Stomach (tissue), 9 donors: ENCODE data around the gene S100A5. TPM values are rescaled to one million over a fixed set of nuclear protein-coding genes. Genes with fewer than 3 reads are reported as not detected.

ENCODE experiments used
- DNase-seq, 2 donors: peaks; one replicate each; pipeline versions ENCODE4 v3.0.0 to v3.0.0-alpha.2; 2013 to 2019
- H3K27ac ChIP-seq, 5 donors: fragments of 200-600 bp in 4 of 5; sonication (generic) in 4 of 5; one replicate each; pipeline ENCODE4 v1.5.1; 2013 to 2019; ENCODE audit warnings: mild to moderate bottlenecking in 1 of 5, moderate library complexity in 1 of 5
- H3K27me3 ChIP-seq, 3 donors: fragments of 200-600 bp; sonication (generic); one replicate each; pipeline ENCODE4 v1.5.1; 2017 to 2019; ENCODE audit warnings: mixed run types in 1 of 3
- H3K36me3 ChIP-seq, 4 donors: fragments of 200-600 bp; sonication (generic); 1 replicate in 3 of 4; 2 replicates in 1 of 4; pipeline ENCODE4 v1.5.1; 2016 to 2019
- H3K4me1 ChIP-seq, 4 donors: fragments of 200-600 bp; sonication (generic); one replicate each; pipeline ENCODE4 v1.5.1; 2016 to 2019
- H3K4me3 ChIP-seq, 4 donors: fragments of 200-600 bp; sonication (generic) in 3 of 4; one replicate each; pipeline ENCODE4 v1.5.1; 2016 to 2019; ENCODE audit warnings: mild to moderate bottlenecking in 1 of 4
- H3K9me3 ChIP-seq, 4 donors: fragments of 200-600 bp; sonication (generic); one replicate each; pipeline ENCODE4 v1.5.1; 2016 to 2019
- EP300 ChIP-seq: sonication (generic); formaldehyde crosslinking; IDR thresholded peaks from one replicate; pipeline ENCODE4 v1.6.1; 2017; ENCODE audit warnings: antibody characterized with exemption
- POLR2A ChIP-seq, 4 donors: fragments of 450-650 bp; IDR thresholded peaks; one replicate each; pipeline ENCODE4 v1.6.1; 2016; ENCODE audit warnings: antibody characterized with exemption in 4 of 4, control low read depth in 2 of 4, mild to moderate bottlenecking in 1 of 4, moderate library complexity in 1 of 4
- POLR2AphosphoS5 ChIP-seq, 3 donors: sonication (generic); formaldehyde crosslinking; IDR thresholded peaks; one replicate each; pipeline ENCODE4 v1.6.1; 2016; ENCODE audit warnings: antibody characterized with exemption in 3 of 3
- WGBS, 5 donors: extraction: QIAGEN DNeasy Blood & Tissue Kit in 3 of 5; methylation state at CpG; one replicate each; pipeline versions ENCODE4 v1.1.5 to v1.1.7; 2013 to 2018; 5-methylcytosine and 5-hydroxymethylcytosine counted together
- intact Hi-C: fragments of 100-400 bp; cut with DNase I; formaldehyde crosslinking; loops from one replicate; pipeline ENCODE4 v1.15.1; 2023; ENCODE audit warnings: low total_unique reads
- polyA plus RNA-seq, 3 donors: library from polyadenylated mRNA; stranded (reverse); fragments of 200-250 nt; gene quantifications; one replicate each; pipeline ENCODE4 v1.2.3, GENCODE V29; 2013
- total RNA-seq, 5 donors: library from RNA; depleted of rRNA; stranded (reverse); fragments of >200 nt; gene quantifications; one replicate each; pipeline versions ENCODE4 v1.1.0 to v1.2.3, GENCODE V29; 2014 to 2016
- TF ChIP-seq, protein P1 (sequence below), 7 experiments: fragments of 450-650 bp in 4 of 7; fragments of 200-600 bp in 3 of 7; sonication (generic) in 3 of 7; IDR thresholded peaks; one replicate each; pipeline ENCODE4 v1.5.1; 2016 to 2019; ENCODE audit warnings: antibody characterized with exemption in 7 of 7, control low read depth in 2 of 7, mild to moderate bottlenecking in 1 of 7
- donor health status: healthy with polysubstance abuse.
- donor health status: Bipolar disorder and iron deficiency.
- donor health status: healthy.

The S100A5 gene
- total and polyA plus RNA-seq, 8 donors, result not detected

DNA sequence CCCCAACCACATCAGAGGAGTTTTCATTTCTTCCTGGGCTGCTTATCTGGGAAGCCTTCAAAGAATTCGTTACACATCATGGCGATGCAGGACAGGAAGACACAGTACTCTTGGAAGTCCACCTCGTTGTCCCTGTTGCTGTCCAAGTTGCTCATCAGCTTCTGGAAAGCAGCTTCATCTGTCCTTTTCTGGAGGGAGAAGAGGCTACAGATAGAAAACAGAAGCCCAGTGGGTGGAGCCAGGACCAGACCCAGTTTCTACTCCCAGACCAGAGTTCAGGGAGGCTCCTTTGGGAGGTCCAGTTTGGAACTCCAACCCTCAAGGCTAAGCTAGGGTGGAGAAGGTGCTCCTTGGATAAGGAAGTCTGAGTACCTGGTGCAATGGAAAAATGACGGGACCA is 3.0 kb upstream of the S100A5 start:
- Histone ChIP-seq H3K36me3 (no peaks in the 10 kb centered on the region), H3K4me3 (peak overlapping the region in 2 of 4 donors; percentile 3 to 41), H3K27ac (peak overlapping the region in 3 of 5 donors; percentile 69 to 88 (median 80)), H3K9me3 (no peaks in the 10 kb centered on the region), H3K4me1 (peaks cover 54 to 90% (median 72%) of the 10 kb centered on the region in 4 donors), H3K27me3 (no peaks in the 10 kb centered on the region)
- peak in 1 of 2 donors; percentile 2 for DNase-seq
- no peak for TF ChIP-seq EP300
- TF ChIP-seq, protein P1, sequence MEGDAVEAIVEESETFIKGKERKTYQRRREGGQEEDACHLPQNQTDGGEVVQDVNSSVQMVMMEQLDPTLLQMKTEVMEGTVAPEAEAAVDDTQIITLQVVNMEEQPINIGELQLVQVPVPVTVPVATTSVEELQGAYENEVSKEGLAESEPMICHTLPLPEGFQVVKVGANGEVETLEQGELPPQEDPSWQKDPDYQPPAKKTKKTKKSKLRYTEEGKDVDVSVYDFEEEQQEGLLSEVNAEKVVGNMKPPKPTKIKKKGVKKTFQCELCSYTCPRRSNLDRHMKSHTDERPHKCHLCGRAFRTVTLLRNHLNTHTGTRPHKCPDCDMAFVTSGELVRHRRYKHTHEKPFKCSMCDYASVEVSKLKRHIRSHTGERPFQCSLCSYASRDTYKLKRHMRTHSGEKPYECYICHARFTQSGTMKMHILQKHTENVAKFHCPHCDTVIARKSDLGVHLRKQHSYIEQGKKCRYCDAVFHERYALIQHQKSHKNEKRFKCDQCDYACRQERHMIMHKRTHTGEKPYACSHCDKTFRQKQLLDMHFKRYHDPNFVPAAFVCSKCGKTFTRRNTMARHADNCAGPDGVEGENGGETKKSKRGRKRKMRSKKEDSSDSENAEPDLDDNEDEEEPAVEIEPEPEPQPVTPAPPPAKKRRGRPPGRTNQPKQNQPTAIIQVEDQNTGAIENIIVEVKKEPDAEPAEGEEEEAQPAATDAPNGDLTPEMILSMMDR (IDR thresholded peaks at IDR 0.05), result no peak
- TF ChIP-seq POLR2A (IDR thresholded peaks at IDR 0.05), result no peak
- no peak for TF ChIP-seq POLR2AphosphoS5 (IDR thresholded peaks at IDR 0.05)
- 74 to 89% (median 88%) methylated on average over 4 of the region's 4 CpGs for WGBS, 5 donors
- intact Hi-C loops, result no loop called here

DNA sequence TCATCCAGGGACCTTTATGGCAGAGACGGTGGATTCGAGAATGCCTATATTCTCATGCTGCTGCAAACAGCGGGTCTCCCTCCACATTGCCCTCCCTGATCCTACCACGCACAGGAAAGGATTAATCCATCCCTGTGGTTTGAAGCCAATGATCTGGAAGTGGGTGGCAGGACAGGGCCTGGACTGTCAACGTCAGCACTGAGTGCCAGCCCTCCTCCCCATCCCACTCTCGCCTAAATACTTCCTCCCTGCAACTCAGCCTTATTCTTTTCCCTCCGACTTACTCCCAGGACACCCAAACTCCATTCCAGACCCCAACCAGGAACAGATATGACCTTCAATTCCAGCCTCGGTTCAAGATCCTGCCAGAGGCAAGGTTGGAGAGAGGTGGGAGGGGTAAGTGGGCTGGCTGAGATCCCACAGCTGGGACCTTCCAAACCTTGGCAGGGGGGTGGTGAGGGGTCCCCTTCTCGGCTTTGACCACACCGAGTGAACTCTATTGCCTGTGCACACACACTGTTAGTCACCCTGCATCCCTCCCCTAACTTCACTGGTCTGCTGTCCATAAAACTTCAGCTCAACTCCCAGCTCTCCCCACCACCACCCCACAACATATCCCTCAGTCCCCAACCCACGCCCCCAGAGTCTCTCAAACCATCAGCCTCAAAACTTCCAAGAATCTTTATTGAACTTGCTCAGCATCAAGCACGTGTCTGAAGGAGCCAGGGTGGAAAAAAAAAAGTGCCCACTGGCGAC is 2.4 kb upstream of the S100A5 start:
- Histone ChIP-seq H3K4me1 (peaks cover 48 to 83% (median 67%) of the 10 kb centered on the region in 4 donors), H3K9me3 (no peaks in the 10 kb centered on the region), H3K27me3 (no peaks in the 10 kb centered on the region), H3K4me3 (peak overlapping the region in 2 of 4 donors; percentile 3 to 41), H3K27ac (peak overlapping the region in 3 of 5 donors; percentile 60 to 88 (median 80)), H3K36me3 (no peaks in the 10 kb centered on the region)
- no peak for TF ChIP-seq EP300
- TF ChIP-seq, protein P1 (IDR thresholded peaks at IDR 0.05), result no peak
- no peak for TF ChIP-seq POLR2A (IDR thresholded peaks at IDR 0.05)
- TF ChIP-seq POLR2AphosphoS5 (IDR thresholded peaks at IDR 0.05), result no peak
- intact Hi-C loops, result no loop called here
- peak in 1 of 2 donors; percentile 7 for DNase-seq
- WGBS, 5 donors, result 74 to 83% (median 81%) methylated on average over 13 of the region's 13 CpGs

DNA sequence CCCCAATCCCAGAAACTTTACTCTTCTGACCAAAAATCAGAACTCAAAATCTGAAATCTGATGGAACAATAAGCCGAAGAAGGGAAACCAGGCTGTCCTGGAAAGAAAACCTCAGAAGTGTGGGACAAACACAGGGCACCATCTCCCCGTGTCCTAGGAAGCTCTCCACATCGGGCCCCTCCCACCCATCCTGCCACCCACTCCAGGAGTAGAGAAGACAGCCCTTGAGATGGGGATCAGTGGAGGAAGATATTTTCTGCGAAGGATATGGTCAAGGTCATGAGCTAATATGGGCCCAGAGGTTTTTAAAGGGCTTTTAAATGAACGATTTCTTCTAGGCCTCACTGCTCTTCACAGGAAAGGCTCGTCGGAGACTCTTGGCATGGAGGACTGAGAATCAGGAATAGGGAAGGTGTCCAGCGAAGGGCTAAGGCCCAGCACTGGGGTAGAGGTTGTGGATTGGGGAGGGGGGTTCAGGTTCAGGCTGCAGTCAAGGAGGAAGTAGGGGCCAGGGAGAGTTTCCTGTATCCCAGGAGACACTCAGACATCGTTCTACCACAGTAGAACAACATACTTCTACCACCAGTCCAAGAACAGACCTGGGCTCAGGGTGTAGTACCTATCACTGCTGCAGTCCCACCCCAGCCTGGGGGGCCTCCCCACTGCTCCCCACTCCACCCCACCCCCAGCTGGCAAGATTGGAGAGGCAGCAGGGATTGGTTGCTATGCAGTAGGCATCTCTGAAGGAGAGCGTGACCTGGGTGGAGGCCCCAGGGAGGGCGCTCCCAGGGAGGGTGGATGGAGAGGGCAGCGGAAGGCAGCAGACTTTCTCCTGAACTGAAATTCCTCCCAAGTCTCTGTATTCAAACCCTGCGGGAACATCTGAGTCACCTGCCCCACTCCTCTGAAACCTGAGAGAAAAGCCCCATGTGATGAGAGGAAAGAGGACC is 1.2 kb upstream of the S100A5 start:
- no peaks in the 10 kb centered on the region for H3K27me3 ChIP-seq
- WGBS, 5 donors, result 68 to 81% (median 79%) methylated on average over 11 to 13 of the region's 13 CpGs
- no peak overlapping the region for H3K4me3 ChIP-seq
- no peak for TF ChIP-seq POLR2A (IDR thresholded peaks at IDR 0.05)
- TF ChIP-seq, protein P1 (IDR thresholded peaks at IDR 0.05), result no peak
- no peak for TF ChIP-seq POLR2AphosphoS5 (IDR thresholded peaks at IDR 0.05)
- no peak for TF ChIP-seq EP300
- peaks cover 41 to 76% (median 59%) of the 10 kb centered on the region in 4 donors for H3K4me1 ChIP-seq
- H3K36me3 ChIP-seq, result no peaks in the 10 kb centered on the region
- H3K9me3 ChIP-seq, result no peaks in the 10 kb centered on the region
- peak overlapping the region in 4 of 5 donors; percentile 15 to 63 (median 52) for H3K27ac ChIP-seq
- intact Hi-C loops, result no loop called here
- DNase-seq, result peak in 1 of 2 donors; percentile 70
